ENCODE data around the gene ILF3.

DNA sequence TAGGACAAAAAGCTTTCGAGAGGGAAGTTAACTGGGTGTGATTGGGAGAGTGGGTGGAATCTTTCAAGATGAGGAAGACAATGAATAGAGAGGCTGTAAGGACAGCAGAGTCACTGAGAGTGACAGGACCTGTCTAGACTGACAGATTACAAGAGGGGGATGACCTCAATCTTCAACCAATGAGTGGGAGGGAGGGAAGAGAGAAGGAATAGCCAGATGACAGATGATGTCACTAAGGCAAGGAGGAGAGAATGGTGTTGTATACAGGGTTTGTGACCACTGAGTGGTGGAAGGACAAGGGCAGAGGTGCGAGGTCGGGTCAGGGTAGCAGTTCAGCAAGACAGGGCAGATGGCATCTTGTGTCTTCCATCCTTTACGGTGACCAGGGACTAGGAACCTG lies 5.8 kb upstream of the ILF3 start:
- TF ChIP-seq CTCF (conservative IDR thresholded peaks at IDR 0.05; ENCODE audit: low read length) (no peak), EZH2phosphoT487 (IDR thresholded peaks at IDR 0.05; ENCODE audit: borderline replicate concordance, low read depth, low read length) (no peak)

Data from OCI-LY7 (cell line).